HG03039 (cell line): ENCODE results near the gene PTPRA.
A peak's percentile ranks its signal among the peaks of the same experiment; 100 is the strongest.
"Not testable (repeated sequence)": the region's sequence is repeated elsewhere in the genome, so short reads cannot be mapped to it uniquely, and the experiment has no call there.

ENCODE experiments used
- ATAC-seq: cut with Tn5 transposase; IDR thresholded peaks from one replicate; pipeline ENCODE4 v1.9.1; 2021; ENCODE audit warnings: mild to moderate bottlenecking, moderate library complexity; ENCODE audit not compliant: unreplicated experiment

Gene PTPRA

GRCh38 chr20:2873010-2873746, at the start of gene PTPRA:
Gene PTPRA, plus strand, starts transcription at chr20:2873481. Its CDS starts 90,797 bp downstream, at chr20:2964278.
- ATAC-seq = peak; percentile 82

GRCh38 chr20:2825761-2826160, 47.5 kb upstream of the PTPRA start:
- no peak for ATAC-seq

GRCh38 chr20:2826655-2827054, 46.6 kb upstream of the PTPRA start:
- ATAC-seq = no peak

- ATAC-seq = no peak
Observed at GRCh38 chr20:2829376-2829775, 43.9 kb upstream of the PTPRA start.

- not testable (repeated sequence) for ATAC-seq
Observed at GRCh38 chr20:2831206-2831605, 42.1 kb upstream of the PTPRA start.

- ATAC-seq = no peak
Observed at GRCh38 chr20:2833761-2834160, 39.5 kb upstream of the PTPRA start.

GRCh38 chr20:2834401-2835110, 38.7 kb upstream of the PTPRA start:
- no peak for ATAC-seq

- no peak for ATAC-seq
Observed at GRCh38 chr20:2835331-2835796, 37.9 kb upstream of the PTPRA start.

GRCh38 chr20:2836035-2836434, 37.2 kb upstream of the PTPRA start:
- no peak for ATAC-seq

- no peak for ATAC-seq
Observed at GRCh38 chr20:2837221-2837960, 35.9 kb upstream of the PTPRA start.

GRCh38 chr20:2838170-2838797, 35.0 kb upstream of the PTPRA start:
- ATAC-seq = no peak

- ATAC-seq = no peak
Observed at GRCh38 chr20:2838847-2839671, 34.2 kb upstream of the PTPRA start.

GRCh38 chr20:2839732-2840137, 33.5 kb upstream of the PTPRA start:
- no peak for ATAC-seq

GRCh38 chr20:2840138-2840966, 32.9 kb upstream of the PTPRA start, which contains the start of the genes PCED1A and VPS16:
Gene PCED1A, minus strand, starts transcription at chr20:2840655. Its CDS starts 743 bp downstream, at chr20:2839912.
Gene VPS16, plus strand, starts transcription at chr20:2840745. Its CDS starts 30 bp downstream, at chr20:2840775.
- ATAC-seq = peak; percentile 89

- ATAC-seq = peak; percentile 25
Observed at GRCh38 chr20:2840967-2841531, 32.2 kb upstream of the PTPRA start.

- no peak for ATAC-seq
Observed at GRCh38 chr20:2845607-2846006, 27.7 kb upstream of the PTPRA start.

GRCh38 chr20:2846698-2847097, 26.6 kb upstream of the PTPRA start:
- no peak for ATAC-seq

GRCh38 chr20:2847802-2848201, 25.5 kb upstream of the PTPRA start:
- ATAC-seq = no peak

GRCh38 chr20:2849529-2849928, 23.8 kb upstream of the PTPRA start:
- no peak for ATAC-seq
